ENCODE measurements around the gene PTCD1. TPM values are rescaled to one million over a fixed set of nuclear protein-coding genes. Genes with fewer than 3 reads are reported as not detected.
A peak's percentile ranks its signal among the peaks of the same experiment; 100 is the strongest.

PTCD1 gene
- total RNA-seq, 4 donors from 2014 or later: 5.7 to 12.7 (median 6.6) TPM

DNA sequence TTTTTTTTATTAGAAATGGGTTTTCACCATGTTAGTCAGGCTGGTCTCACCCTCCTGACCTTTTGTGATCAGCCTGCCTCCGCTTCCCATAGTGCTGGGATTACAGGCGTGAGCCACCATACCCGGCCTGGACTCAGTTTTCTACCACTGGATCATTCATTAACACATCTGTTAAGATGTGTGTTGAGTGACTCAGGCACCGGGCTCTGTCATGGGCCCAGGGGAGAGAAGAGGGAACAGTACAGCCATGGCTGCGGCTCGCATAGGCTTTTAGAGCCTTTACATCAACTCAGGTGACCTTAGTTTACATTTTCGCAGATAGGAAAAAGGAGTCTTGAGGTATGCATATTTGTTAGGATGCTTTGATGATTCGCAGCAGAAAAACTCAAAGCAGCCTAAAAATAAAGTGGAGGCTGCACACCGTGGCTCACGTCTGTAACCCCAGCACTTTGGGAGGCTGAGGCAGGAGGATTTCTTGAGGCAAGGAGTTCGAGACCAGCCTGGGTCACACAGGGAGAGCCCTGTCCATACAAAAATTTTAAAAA lies 67.2 kb downstream of the PTCD1 start:
- no peaks in the 10 kb centered on the region for H3K27me3 ChIP-seq
- H3K36me3 ChIP-seq: peaks cover 0 to 20% (median 9%) of the 10 kb centered on the region in 3 donors
- no peak overlapping the region for H3K4me3 ChIP-seq
- intact Hi-C loops (cut with DNase I): no loop called here
- H3K9me3 ChIP-seq: no peaks in the 10 kb centered on the region
- 86 to 91% methylated on average over 4 to 11 of the region's 11 CpGs for WGBS, 2 donors
- H3K4me1 ChIP-seq: peaks cover 6 to 63% (median 9%) of the 10 kb centered on the region in 3 donors
- TF ChIP-seq POLR2A (IDR thresholded peaks at IDR 0.05): no peak
- TF ChIP-seq, protein P1, sequence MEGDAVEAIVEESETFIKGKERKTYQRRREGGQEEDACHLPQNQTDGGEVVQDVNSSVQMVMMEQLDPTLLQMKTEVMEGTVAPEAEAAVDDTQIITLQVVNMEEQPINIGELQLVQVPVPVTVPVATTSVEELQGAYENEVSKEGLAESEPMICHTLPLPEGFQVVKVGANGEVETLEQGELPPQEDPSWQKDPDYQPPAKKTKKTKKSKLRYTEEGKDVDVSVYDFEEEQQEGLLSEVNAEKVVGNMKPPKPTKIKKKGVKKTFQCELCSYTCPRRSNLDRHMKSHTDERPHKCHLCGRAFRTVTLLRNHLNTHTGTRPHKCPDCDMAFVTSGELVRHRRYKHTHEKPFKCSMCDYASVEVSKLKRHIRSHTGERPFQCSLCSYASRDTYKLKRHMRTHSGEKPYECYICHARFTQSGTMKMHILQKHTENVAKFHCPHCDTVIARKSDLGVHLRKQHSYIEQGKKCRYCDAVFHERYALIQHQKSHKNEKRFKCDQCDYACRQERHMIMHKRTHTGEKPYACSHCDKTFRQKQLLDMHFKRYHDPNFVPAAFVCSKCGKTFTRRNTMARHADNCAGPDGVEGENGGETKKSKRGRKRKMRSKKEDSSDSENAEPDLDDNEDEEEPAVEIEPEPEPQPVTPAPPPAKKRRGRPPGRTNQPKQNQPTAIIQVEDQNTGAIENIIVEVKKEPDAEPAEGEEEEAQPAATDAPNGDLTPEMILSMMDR (IDR thresholded peaks at IDR 0.05): no peak
- H3K27ac ChIP-seq: no peak overlapping the region
- DNase-seq: no peak

DNA sequence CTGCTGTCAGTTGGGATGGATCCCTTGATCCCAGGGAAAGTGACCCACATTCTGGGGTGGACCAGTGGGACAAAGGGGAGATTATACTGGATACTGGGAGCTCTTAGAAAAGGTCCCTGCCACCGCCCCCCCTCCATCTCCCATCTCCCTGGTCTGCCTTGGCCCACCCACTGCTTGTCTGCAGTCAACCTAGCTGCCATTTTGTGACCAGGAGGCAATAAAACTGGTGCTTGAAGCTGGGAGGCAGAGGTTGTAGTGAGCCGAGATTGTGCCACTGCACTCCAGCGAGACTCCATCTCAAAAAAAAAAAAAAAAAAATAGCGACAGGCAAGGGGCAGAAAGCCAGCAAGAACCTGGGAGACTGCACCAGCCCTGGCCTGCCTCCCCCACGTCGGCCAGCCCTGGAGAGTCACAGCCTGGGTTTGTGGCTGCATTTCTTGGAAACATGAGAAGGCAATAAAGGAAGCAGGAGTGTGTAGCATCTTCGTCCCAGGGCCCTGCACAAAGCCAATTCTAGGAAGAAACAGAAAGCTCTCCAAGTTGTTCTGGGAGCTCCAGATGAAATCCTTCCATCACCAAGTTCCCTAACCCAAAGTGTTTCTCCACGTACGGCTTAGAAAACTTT lies 68.7 kb downstream of the PTCD1 start:
- no peak for DNase-seq
- Histone ChIP-seq H3K9me3 (no peaks in the 10 kb centered on the region), H3K36me3 (peaks cover 0 to 36% (median 20%) of the 10 kb centered on the region in 3 donors), H3K27ac (peak overlapping the region in 1 of 4 donors; percentile 10), H3K4me3 (no peak overlapping the region), H3K4me1 (peaks cover 0 to 59% (median 0%) of the 10 kb centered on the region in 3 donors), H3K27me3 (no peaks in the 10 kb centered on the region)
- intact Hi-C loops (cut with DNase I): loop anchor here (5.0 kb wide), 1 partner anchor 42 kb away; no protein-coding TSS in a partner anchor
- 41 to 45% methylated on average over 7 to 9 of the region's 9 CpGs for WGBS, 2 donors
- no peak for TF ChIP-seq POLR2A (IDR thresholded peaks at IDR 0.05)
- TF ChIP-seq, protein P1 (IDR thresholded peaks at IDR 0.05): no peak

DNA sequence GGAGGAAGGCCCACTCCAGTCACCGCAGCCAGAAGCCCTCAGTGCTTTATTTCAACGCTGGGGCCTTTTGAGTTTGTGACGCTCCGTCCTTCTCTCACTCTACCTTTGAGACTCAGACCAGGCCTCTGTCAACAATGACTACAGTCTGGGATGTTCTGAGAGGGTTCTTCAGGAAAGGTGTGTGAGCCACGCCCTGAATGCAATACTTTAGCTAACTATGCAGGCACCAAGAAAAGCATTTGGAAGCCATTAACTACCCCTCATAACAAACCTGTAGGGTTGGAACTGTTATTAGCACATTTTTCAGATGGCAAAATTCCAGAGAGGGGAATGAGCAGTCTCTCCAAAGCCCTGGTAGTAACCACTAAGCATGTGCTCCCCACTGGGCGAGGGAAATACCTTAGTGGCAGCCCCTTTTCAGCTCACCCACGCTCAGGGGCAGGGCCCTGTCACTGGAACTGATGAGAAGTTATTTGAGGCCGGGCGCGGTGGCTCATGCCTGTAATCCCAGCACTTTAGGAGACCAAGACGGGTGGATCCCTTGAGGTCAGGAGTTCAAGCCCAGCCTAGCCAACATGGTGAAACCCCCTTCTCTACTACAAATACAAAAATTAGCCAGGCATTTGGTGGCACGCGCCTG lies 69.7 kb downstream of the PTCD1 start:
- intact Hi-C loops (cut with DNase I): loop anchor here (5.0 kb wide), 1 partner anchor 43 kb away; no protein-coding TSS in a partner anchor
- DNase-seq: no peak
- Histone ChIP-seq H3K9me3 (no peaks in the 10 kb centered on the region), H3K4me1 (peaks cover 0 to 48% (median 0%) of the 10 kb centered on the region in 3 donors), H3K4me3 (no peak overlapping the region), H3K27me3 (no peaks in the 10 kb centered on the region), H3K27ac (peak overlapping the region in 1 of 4 donors; percentile 35), H3K36me3 (peaks cover 0 to 46% (median 27%) of the 10 kb centered on the region in 3 donors)
- TF ChIP-seq, protein P1 (IDR thresholded peaks at IDR 0.05): no peak
- no peak for TF ChIP-seq POLR2A (IDR thresholded peaks at IDR 0.05)
- 84 to 97% methylated on average over 7 to 8 of the region's 13 CpGs for WGBS, 2 donors

Other genes starting within 250 kb of the PTCD1 start
- gene KPNA7, start 230.7 kb downstream of the PTCD1 start, total RNA-seq: under 1 TPM in 3 of 4 donors, not detected in 1; 0.32 to 0.42 (median 0.38) TPM
- gene MYH16, start 166.0 kb downstream of the PTCD1 start, total RNA-seq: under 1 TPM in 1 of 4 donors, not detected in 3; 0.76 TPM
- 100 to 1,000 TPM; 114 to 155 (median 154) TPM for gene ARPC1A, start 112.9 kb downstream of the PTCD1 start, total RNA-seq
- 100 to 1,000 TPM in 3 of 4 donors, 10 to 100 TPM in 1; 27.9 to 166 (median 128) TPM for gene ARPC1B, start 64.1 kb downstream of the PTCD1 start, total RNA-seq
- 100 to 1,000 TPM in 2 of 4 donors, 10 to 100 TPM in 2; 79.2 to 120 (median 98.3) TPM for gene PDAP1, start 30.2 kb downstream of the PTCD1 start, total RNA-seq
- gene BUD31, start 29.8 kb downstream of the PTCD1 start, total RNA-seq: 10 to 100 TPM; 46.9 to 59.1 (median 55.9) TPM
- gene CPSF4, start 145 bp upstream of the PTCD1 start, total RNA-seq: 10 to 100 TPM; 15.1 to 29.2 (median 19.4) TPM
- 1,000 to 10,000 TPM; 1,019 to 2,272 (median 1,287) TPM for gene ATP5MF, start 27.4 kb upstream of the PTCD1 start, total RNA-seq
- gene ZNF789, start 34.1 kb upstream of the PTCD1 start, total RNA-seq: 1 to 10 TPM; 2.5 to 8.6 (median 5.3) TPM
- 10 to 100 TPM; 22.5 to 41.2 (median 23.1) TPM for gene ZNF394, start 61.5 kb upstream of the PTCD1 start, total RNA-seq
- 1 to 10 TPM; 3.2 to 7.1 (median 5.1) TPM for gene ZKSCAN5, start 65.9 kb upstream of the PTCD1 start, total RNA-seq
- gene FAM200A, start 113.3 kb upstream of the PTCD1 start, total RNA-seq: 1 to 10 TPM; 1.9 to 5.6 (median 5.1) TPM
- 100 to 1,000 TPM in 3 of 4 donors, 10 to 100 TPM in 1; 78.6 to 167 (median 107) TPM for gene ZNF655, start 119.8 kb upstream of the PTCD1 start, total RNA-seq
- under 1 TPM in 2 of 4 donors, not detected in 2; 0.23 to 0.57 TPM for gene TMEM225B, start 159.5 kb upstream of the PTCD1 start, total RNA-seq
- 10 to 100 TPM in 3 of 4 donors, 1 to 10 TPM in 1; 8.0 to 19.1 (median 14.9) TPM for gene ZSCAN25, start 178.1 kb upstream of the PTCD1 start, total RNA-seq
- gene CYP3A5, start 241.2 kb upstream of the PTCD1 start, total RNA-seq: 10 to 100 TPM; 34.5 to 99.8 (median 79.1) TPM